ENCODE measurements around the gene CC2D2A. TPM values are rescaled to one million over a fixed set of nuclear protein-coding genes. Genes with fewer than 3 reads are reported as not detected.

The CC2D2A gene
- total RNA-seq, 1 donor from 2014 or later, result 9.6 TPM

- Histone ChIP-seq H3K4me3 (no peak overlapping the region), H3K27ac (replicated peaks) (peak overlapping the region; percentile 69), H3K27me3 (ENCODE audit: low read depth) (no peaks in the 10 kb centered on the region), H3K4me1 (peaks cover 34% of the 10 kb centered on the region), H3K9me3 (replicated peaks) (no peaks in the 10 kb centered on the region), H3K36me3 (no peaks in the 10 kb centered on the region)
- TF ChIP-seq CTCF (IDR thresholded peaks at IDR 0.05; ENCODE audit: borderline replicate concordance), result no peak
- intact Hi-C loops (cut with micrococcal nuclease), result no loop called here
- no peak for DNase-seq
Measured at GRCh38 chr4:15451866-15452765, 17.6 kb upstream of the CC2D2A start.

DNA sequence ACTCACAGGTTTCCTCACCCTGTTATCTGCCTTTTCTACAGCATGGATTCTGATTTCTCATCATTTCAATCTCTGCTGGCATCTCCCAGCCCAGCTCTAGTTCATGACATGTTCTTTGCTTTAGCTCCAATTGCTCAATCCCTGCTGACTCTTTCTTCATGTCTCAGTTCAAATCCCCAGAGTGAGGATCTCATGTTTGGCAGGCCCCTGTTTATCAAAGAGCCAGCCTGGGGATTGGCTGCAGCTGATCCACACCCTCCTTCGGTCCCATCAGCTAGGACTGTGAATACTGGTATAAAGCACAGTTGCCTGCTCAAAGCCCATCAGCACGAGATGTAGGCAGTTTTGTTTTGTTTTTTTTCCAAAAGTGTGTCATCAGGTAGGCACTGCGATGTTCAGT is 14.4 kb upstream of the CC2D2A start:
- H3K4me1 ChIP-seq, result peaks cover 37% of the 10 kb centered on the region
- H3K27me3 ChIP-seq (ENCODE audit: low read depth), result no peaks in the 10 kb centered on the region
- peak; percentile 40 for DNase-seq
- H3K27ac ChIP-seq (replicated peaks), result peak overlapping the region; percentile 43
- no peaks in the 10 kb centered on the region for H3K9me3 ChIP-seq (replicated peaks)
- TF ChIP-seq CTCF (IDR thresholded peaks at IDR 0.05; ENCODE audit: borderline replicate concordance), result no peak
- no peak overlapping the region for H3K4me3 ChIP-seq
- no peaks in the 10 kb centered on the region for H3K36me3 ChIP-seq
- intact Hi-C loops (cut with micrococcal nuclease), result loop anchor here (5.0 kb wide), 1 partner anchor 218 kb away; no protein-coding TSS in a partner anchor

GRCh38 chr4:15457406-15458201 is 12.1 kb upstream of the CC2D2A start:
- DNase-seq, result no peak
- Histone ChIP-seq H3K4me1 (peaks cover 19% of the 10 kb centered on the region), H3K4me3 (no peak overlapping the region), H3K27ac (replicated peaks) (peak overlapping the region; percentile 20), H3K36me3 (no peaks in the 10 kb centered on the region), H3K27me3 (ENCODE audit: low read depth) (no peaks in the 10 kb centered on the region), H3K9me3 (replicated peaks) (no peaks in the 10 kb centered on the region)
- intact Hi-C loops (cut with micrococcal nuclease), result loop anchor here (5.0 kb wide), 1 partner anchor 220 kb away; no protein-coding TSS in a partner anchor
- TF ChIP-seq CTCF (IDR thresholded peaks at IDR 0.05; ENCODE audit: borderline replicate concordance), result peak; percentile 80

GRCh38 chr4:15458616-15459015 is 11.1 kb upstream of the CC2D2A start:
- H3K27ac ChIP-seq (replicated peaks), result no peak overlapping the region
- no peak overlapping the region for H3K4me3 ChIP-seq
- H3K4me1 ChIP-seq, result peaks cover 19% of the 10 kb centered on the region
- no peaks in the 10 kb centered on the region for H3K9me3 ChIP-seq (replicated peaks)
- no peak for DNase-seq
- no peaks in the 10 kb centered on the region for H3K36me3 ChIP-seq
- no peaks in the 10 kb centered on the region for H3K27me3 ChIP-seq (ENCODE audit: low read depth)
- intact Hi-C loops (cut with micrococcal nuclease), result loop anchor here (5.0 kb wide), 1 partner anchor 221 kb away; no protein-coding TSS in a partner anchor
- no peak for TF ChIP-seq CTCF (IDR thresholded peaks at IDR 0.05; ENCODE audit: borderline replicate concordance)

DNA sequence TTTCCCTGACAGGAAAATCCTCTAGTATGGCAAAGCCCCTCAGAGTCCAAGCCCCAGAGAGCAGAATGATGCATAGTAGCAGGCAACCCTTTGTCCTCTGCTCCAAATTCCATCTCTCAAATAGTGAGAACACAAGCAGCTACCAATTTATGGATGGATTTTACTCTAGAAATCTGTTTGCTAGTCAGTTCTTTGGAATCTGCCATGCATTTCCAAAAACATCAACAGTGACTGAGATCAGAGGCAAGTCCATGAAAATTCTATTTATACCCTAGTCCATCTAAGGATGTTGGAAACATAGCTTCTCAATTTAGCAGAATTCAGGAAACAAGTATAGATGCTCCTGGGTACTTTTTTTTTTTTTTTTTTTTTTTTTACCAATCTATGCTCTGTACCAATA is 10.0 kb upstream of the CC2D2A start:
- Histone ChIP-seq H3K27me3 (ENCODE audit: low read depth) (no peaks in the 10 kb centered on the region), H3K36me3 (no peaks in the 10 kb centered on the region), H3K4me1 (peaks cover 18% of the 10 kb centered on the region), H3K4me3 (no peak overlapping the region), H3K9me3 (replicated peaks) (no peaks in the 10 kb centered on the region), H3K27ac (replicated peaks) (no peak overlapping the region)
- no peak for TF ChIP-seq CTCF (IDR thresholded peaks at IDR 0.05; ENCODE audit: borderline replicate concordance)
- no peak for DNase-seq
- intact Hi-C loops (cut with micrococcal nuclease), result loop anchor here (5.0 kb wide), 1 partner anchor 222 kb away; no protein-coding TSS in a partner anchor
